Measurements from ENCODE around the gene IFT122.

DNA sequence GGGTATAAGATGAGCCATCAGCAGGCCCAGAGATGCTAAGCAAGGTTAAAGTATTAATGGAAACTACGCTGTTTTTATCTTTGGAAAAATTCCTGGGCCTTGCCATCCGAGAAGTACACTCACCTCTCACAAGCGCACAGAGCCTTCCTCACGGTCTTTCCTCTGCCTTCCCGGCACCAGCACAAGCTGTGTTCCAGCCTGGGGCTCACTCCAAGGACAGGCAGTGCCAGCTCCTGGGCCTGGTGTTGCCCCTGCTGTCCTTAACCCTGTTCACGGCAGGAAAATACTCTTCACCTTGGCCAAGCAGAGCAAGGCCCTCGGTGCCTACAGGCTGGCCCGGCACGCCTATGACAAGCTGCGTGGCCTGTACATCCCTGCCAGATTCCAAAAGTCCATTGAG is 74.1 kb downstream of the IFT122 start:
- TF ChIP-seq POLR2AphosphoS5 (IDR thresholded peaks at IDR 0.05; ENCODE audit: low read depth, low read length) (no peak), POLR2A (IDR thresholded peaks at IDR 0.05; ENCODE audit: low read depth, low read length) (no peak), SPI1 (IDR thresholded peaks at IDR 0.05; ENCODE audit: low read depth, low read length) (no peak), TAF1 (IDR thresholded peaks at IDR 0.05; ENCODE audit: low read depth, low read length) (no peak), PAX5 (IDR thresholded peaks at IDR 0.05; ENCODE audit: insufficient read depth, low read length, severe bottlenecking) (no peak), POU2F2 (IDR thresholded peaks at IDR 0.05; ENCODE audit: low read depth, low read length) (no peak)

Measured in GM12891 (cell line).